Caco-2 (cell line): ENCODE results near the gene C16orf96. TPM values are rescaled to one million over a fixed set of nuclear protein-coding genes. Genes with fewer than 3 reads are reported as not detected.

Source experiments
- BruUV-seq: library from RNA; stranded (reverse); fragments of 400-500 nt; replicated peaks from 2 replicates; lab custom pipeline; 2021; lab: Mats Ljungman, UMichigan
- CTCF ChIA-PET: fragments of 300-600 bp; sonication (Branson Sonifier 250); formaldehyde crosslinking; loops from one replicate; lab custom pipeline; 2022; ENCODE audit warnings: antibody characterized with exemption; lab: Charles Lee
- POLR2A ChIA-PET: fragments of 300-600 bp; sonication (Branson Sonifier 250); formaldehyde crosslinking; loops from one replicate; lab custom pipeline; 2022; ENCODE audit warnings: antibody characterized with exemption; lab: Charles Lee
- DNase-seq, 2 experiments: peaks; one replicate each; pipeline versions ENCODE4 v3.0.0 to v3.0.0-alpha.2; 2020 to 2022
- H3K27me3 ChIP-seq: replicated peaks from 2 replicates; pipeline ENCODE4 v1.6.0; 2011; ENCODE audit warnings: low read length; ENCODE audit not compliant: control insufficient read depth, insufficient read depth
- H3K36me3 ChIP-seq: 2 replicates; pipeline ENCODE4 v1.5.1; 2011; ENCODE audit warnings: low read length; ENCODE audit not compliant: control insufficient read depth, insufficient read depth
- H3K4me1 ChIP-seq: fragments of 250-450 bp; sonication (Bioruptor Pico); 2 replicates; pipeline ENCODE4 v1.5.1; 2020; ENCODE audit warnings: mild to moderate bottlenecking
- H3K4me3 ChIP-seq: 2 replicates; pipeline ENCODE4 v1.5.1; 2011; ENCODE audit warnings: low read depth, mild to moderate bottlenecking, control low read depth, low read length
- H3K9me3 ChIP-seq: fragments of 250-450 bp; sonication (Bioruptor Pico); 2 replicates; pipeline ENCODE4 v1.5.1; 2020; ENCODE audit warnings: mild to moderate bottlenecking, moderate library complexity
- H3K27ac Mint-ChIP-seq: one replicate; pipeline ENCODE4 v1.8.0; 2022; ENCODE audit warnings: mixed read lengths; ENCODE audit not compliant: unreplicated experiment
- H3K27me3 Mint-ChIP-seq: one replicate; pipeline ENCODE4 v1.8.0; 2022; ENCODE audit warnings: mixed read lengths; ENCODE audit not compliant: insufficient read depth, unreplicated experiment
- H3K36me3 Mint-ChIP-seq: one replicate; pipeline ENCODE4 v1.8.0; 2022; ENCODE audit warnings: mild to moderate bottlenecking, mixed read lengths; ENCODE audit not compliant: insufficient read depth, unreplicated experiment
- H3K4me1 Mint-ChIP-seq: one replicate; pipeline ENCODE4 v1.8.0; 2022; ENCODE audit warnings: low read depth, mixed read lengths; ENCODE audit not compliant: unreplicated experiment
- H3K4me3 Mint-ChIP-seq: one replicate; pipeline ENCODE4 v1.8.0; 2022; ENCODE audit warnings: mild to moderate bottlenecking, moderate library complexity, mixed read lengths; ENCODE audit not compliant: unreplicated experiment
- H3K9me3 Mint-ChIP-seq: one replicate; pipeline ENCODE4 v1.8.0; 2022; ENCODE audit warnings: mixed read lengths; ENCODE audit not compliant: unreplicated experiment
- intact Hi-C: fragments of 100-400 bp; cut with micrococcal nuclease; formaldehyde crosslinking; loops from one replicate; pipeline ENCODE4 v1.10.0; 2022; ENCODE audit not compliant: unreplicated experiment
- total RNA-seq: library from RNA; stranded (reverse); gene quantifications from 2 replicates; pipeline ENCODE4 v1.2.3, GENCODE V29; 2022
- TF ChIP-seq, protein P1 (sequence below), 2 experiments: fragments of 200-600 bp in 1 of 2; IDR thresholded peaks; 1 replicate in 1 of 2; 2 replicates in 1 of 2; pipeline versions ENCODE4 v1.5.1 to v1.8.0; 2011 to 2022; ENCODE audit warnings: antibody characterized with exemption in 1 of 2, control low read depth in 1 of 2, inconsistent platforms in 1 of 2, low read depth in 1 of 2, low read length in 1 of 2, mild to moderate bottlenecking in 1 of 2, moderate library complexity in 1 of 2; ENCODE audit not compliant: insufficient read depth in 1 of 2, severe bottlenecking in 1 of 2, unreplicated experiment in 1 of 2

Gene C16orf96
- total RNA-seq, 1 experiment from 2014 or later: 0.11 TPM

DNA sequence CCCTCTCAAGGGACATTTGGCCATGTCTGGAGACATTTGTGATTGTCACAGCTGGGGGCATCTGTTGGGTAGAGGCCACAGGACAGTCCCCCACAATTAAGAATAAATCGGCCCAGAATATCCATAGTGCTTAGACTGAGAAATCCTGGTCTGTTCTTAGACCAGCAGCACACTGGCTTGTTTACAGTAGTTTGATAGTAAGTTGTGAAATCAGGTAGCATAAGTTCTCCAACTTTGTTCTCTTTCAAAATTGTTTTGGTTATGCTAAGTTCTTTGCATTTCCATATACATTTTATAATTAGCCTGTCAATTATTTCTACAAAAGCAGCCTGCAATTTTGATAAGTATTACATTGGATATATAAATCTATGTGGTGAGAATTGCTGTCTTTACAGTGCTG, 75.3 kb downstream of the C16orf96 start:
- CTCF ChIA-PET: no interaction called here
- no peaks in the 10 kb centered on the region for H3K27me3 Mint-ChIP-seq
- BruUV-seq: no TSS peak
- H3K4me1 Mint-ChIP-seq: peaks cover 7% of the 10 kb centered on the region
- TF ChIP-seq, protein P1, sequence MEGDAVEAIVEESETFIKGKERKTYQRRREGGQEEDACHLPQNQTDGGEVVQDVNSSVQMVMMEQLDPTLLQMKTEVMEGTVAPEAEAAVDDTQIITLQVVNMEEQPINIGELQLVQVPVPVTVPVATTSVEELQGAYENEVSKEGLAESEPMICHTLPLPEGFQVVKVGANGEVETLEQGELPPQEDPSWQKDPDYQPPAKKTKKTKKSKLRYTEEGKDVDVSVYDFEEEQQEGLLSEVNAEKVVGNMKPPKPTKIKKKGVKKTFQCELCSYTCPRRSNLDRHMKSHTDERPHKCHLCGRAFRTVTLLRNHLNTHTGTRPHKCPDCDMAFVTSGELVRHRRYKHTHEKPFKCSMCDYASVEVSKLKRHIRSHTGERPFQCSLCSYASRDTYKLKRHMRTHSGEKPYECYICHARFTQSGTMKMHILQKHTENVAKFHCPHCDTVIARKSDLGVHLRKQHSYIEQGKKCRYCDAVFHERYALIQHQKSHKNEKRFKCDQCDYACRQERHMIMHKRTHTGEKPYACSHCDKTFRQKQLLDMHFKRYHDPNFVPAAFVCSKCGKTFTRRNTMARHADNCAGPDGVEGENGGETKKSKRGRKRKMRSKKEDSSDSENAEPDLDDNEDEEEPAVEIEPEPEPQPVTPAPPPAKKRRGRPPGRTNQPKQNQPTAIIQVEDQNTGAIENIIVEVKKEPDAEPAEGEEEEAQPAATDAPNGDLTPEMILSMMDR (IDR thresholded peaks at IDR 0.05; ENCODE audit: insufficient read depth in 1 of 2, low read depth in 1 of 2, low read length in 1 of 2, severe bottlenecking in 1 of 2, unreplicated experiment in 1 of 2): no peak
- no peak overlapping the region for H3K4me3 Mint-ChIP-seq
- H3K27me3 ChIP-seq: no peaks in the 10 kb centered on the region
- no peaks in the 10 kb centered on the region for H3K9me3 Mint-ChIP-seq
- 0 out of 2 replicates have a peak, but pooled peaks cover 7% of the 10 kb centered on the region for H3K9me3 ChIP-seq
- H3K36me3 Mint-ChIP-seq: peaks cover 47% of the 10 kb centered on the region
- H3K4me3 ChIP-seq: no peak overlapping the region
- H3K4me1 ChIP-seq: no peaks in the 10 kb centered on the region
- no peaks in the 10 kb centered on the region; the same call in 1 of the 2 replicates for H3K36me3 ChIP-seq
- DNase-seq: no peak
- POLR2A ChIA-PET: no interaction called here
- intact Hi-C loops: no loop called here
- H3K27ac Mint-ChIP-seq: no peak overlapping the region

DNA sequence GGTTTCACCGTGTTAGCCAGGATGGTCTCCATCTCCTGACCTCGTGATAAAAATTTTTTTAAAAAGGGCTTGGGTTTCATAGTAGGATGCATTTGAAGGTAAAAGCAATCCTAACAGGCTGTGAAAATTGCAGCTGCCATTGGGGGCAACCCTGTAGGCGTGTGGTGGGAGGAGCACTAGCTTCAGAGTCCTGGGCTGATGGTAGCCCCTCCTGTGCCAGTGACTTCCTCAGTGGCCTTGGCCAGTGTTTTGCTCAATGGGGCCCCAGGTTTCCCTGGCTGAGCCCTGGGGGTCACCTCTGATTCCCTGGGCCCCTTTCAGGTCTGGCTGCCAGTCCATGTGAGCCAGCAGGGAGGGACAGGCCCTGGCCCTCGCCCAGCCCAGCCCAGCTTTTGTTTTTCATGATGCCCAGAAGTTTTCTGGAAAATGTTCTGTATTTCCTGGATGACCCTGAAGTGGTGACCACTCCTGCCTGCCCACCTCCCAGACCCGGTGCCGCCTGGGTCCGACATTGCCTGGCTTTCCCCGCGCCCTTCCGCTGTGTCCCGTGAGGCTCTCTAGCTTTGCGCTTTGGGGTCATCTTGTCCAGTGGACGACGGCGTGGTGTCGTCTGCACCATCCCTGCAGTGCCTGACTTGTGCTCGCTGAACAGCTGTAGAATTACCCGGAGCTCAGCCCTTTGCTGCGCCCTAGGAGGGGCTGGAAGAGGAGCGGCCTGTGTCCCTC, 77.9 kb downstream of the C16orf96 start:
- Mint-ChIP-seq H3K27ac (no peak overlapping the region), H3K36me3 (peaks cover 35% of the 10 kb centered on the region), H3K9me3 (no peaks in the 10 kb centered on the region), H3K4me3 (no peak overlapping the region), H3K4me1 (no peaks in the 10 kb centered on the region), H3K27me3 (no peaks in the 10 kb centered on the region)
- POLR2A ChIA-PET: no interaction called here
- Histone ChIP-seq H3K27me3 (no peaks in the 10 kb centered on the region), H3K4me1 (no peaks in the 10 kb centered on the region), H3K36me3 (no peaks in the 10 kb centered on the region), H3K9me3 (0 out of 2 replicates have a peak, but pooled peaks cover 7% of the 10 kb centered on the region), H3K4me3 (no peak overlapping the region)
- BruUV-seq: no TSS peak
- CTCF ChIA-PET: no interaction called here
- no peak for DNase-seq
- intact Hi-C loops: no loop called here
- TF ChIP-seq, protein P1 (IDR thresholded peaks at IDR 0.05; ENCODE audit: insufficient read depth in 1 of 2, low read depth in 1 of 2, low read length in 1 of 2, severe bottlenecking in 1 of 2, unreplicated experiment in 1 of 2): no peak

DNA sequence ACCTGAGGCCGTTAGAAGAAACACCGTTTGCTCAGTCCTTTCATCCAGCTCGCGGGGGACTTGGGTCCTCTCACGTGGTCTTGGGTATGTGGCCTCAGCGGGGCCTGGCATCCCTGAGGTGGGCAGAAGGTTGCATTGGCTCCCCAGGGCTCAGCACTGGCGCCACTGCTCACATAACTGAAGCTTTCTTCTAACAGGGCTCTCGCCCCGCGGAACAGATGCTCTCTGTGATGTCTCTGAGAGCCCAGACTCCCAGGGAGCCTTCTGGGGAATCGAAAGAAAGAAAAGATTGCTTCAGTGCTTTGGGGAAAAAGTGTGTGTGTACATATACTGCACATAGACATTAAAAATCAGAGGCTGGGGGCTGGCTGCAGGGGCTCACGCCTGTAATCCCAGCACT, 78.6 kb downstream of the C16orf96 start:
- TF ChIP-seq, protein P1 (IDR thresholded peaks at IDR 0.05; ENCODE audit: insufficient read depth in 1 of 2, low read depth in 1 of 2, low read length in 1 of 2, severe bottlenecking in 1 of 2, unreplicated experiment in 1 of 2): no peak
- BruUV-seq: no TSS peak
- CTCF ChIA-PET: interaction anchor here (0.6 kb wide), 1 partner anchor 48 kb away, joined by 3 read pairs; no protein-coding TSS in a partner anchor

More for the DNA sequence above, 78.6 kb downstream of the C16orf96 start:
- Histone ChIP-seq H3K4me1 (no peaks in the 10 kb centered on the region), H3K9me3 (0 out of 2 replicates have a peak, but pooled peaks cover 7% of the 10 kb centered on the region), H3K36me3 (no peaks in the 10 kb centered on the region), H3K4me3 (no peak overlapping the region), H3K27me3 (no peaks in the 10 kb centered on the region)
- intact Hi-C loops: no loop called here
- H3K36me3 Mint-ChIP-seq: peaks cover 28% of the 10 kb centered on the region
- no peaks in the 10 kb centered on the region for H3K4me1 Mint-ChIP-seq
- POLR2A ChIA-PET: no interaction called here
- no peak for DNase-seq
- H3K9me3 Mint-ChIP-seq: no peaks in the 10 kb centered on the region
- H3K4me3 Mint-ChIP-seq: no peak overlapping the region
- H3K27ac Mint-ChIP-seq: no peak overlapping the region
- no peaks in the 10 kb centered on the region for H3K27me3 Mint-ChIP-seq
